ENCODE measurements around the gene SLC39A9.

DNA sequence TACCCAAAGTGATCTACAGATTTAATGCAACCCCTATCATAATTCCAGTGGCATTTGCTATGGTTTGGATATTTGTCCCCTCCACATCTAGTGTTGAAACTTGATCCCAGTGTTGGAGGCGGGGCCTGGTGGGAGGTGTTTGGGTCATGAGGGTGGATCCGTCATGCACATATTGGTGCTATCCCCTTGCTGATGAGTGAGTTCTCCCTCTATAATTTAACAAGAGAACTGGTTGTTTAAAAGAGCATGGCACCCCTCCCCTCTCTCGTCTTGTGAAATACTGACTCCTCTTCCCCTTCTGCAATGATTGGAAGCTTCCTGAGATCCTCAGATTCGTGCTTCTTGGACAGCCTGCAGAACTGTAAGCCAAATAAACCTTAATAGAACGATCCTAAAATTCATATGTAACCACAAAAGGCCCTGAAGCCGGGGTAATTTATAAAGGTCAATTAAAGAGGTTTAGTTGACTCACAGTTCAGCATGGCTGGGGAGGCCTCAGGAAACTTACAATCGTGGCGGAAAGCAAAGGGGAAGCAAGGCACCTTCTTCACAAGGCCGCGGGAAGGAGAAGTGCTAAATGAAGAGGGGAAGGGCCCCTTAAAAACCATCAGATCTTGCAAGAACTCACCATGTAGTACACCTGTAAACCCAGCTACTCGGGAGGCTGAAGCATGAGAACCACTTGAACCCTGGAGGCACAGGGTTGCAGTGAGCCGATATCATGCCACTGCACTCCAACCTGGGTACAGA lies 41.2 kb downstream of the SLC39A9 start:
- TF ChIP-seq, protein P1, sequence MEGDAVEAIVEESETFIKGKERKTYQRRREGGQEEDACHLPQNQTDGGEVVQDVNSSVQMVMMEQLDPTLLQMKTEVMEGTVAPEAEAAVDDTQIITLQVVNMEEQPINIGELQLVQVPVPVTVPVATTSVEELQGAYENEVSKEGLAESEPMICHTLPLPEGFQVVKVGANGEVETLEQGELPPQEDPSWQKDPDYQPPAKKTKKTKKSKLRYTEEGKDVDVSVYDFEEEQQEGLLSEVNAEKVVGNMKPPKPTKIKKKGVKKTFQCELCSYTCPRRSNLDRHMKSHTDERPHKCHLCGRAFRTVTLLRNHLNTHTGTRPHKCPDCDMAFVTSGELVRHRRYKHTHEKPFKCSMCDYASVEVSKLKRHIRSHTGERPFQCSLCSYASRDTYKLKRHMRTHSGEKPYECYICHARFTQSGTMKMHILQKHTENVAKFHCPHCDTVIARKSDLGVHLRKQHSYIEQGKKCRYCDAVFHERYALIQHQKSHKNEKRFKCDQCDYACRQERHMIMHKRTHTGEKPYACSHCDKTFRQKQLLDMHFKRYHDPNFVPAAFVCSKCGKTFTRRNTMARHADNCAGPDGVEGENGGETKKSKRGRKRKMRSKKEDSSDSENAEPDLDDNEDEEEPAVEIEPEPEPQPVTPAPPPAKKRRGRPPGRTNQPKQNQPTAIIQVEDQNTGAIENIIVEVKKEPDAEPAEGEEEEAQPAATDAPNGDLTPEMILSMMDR (conservative IDR thresholded peaks at IDR 0.05; ENCODE audit: low read depth, low read length) = no peak
- TF ChIP-seq CEBPB (IDR thresholded peaks at IDR 0.05; ENCODE audit: low read depth, low read length) (no peak), NFE2L2 (IDR thresholded peaks at IDR 0.05; ENCODE audit: low read depth, low read length) (no peak), RAD21 (IDR thresholded peaks at IDR 0.05; ENCODE audit: low read length) (no peak), POLR2A (IDR thresholded peaks at IDR 0.05; ENCODE audit: low read depth, low read length) (no peak), SMC3 (IDR thresholded peaks at IDR 0.05; ENCODE audit: low read depth, low read length) (no peak), BHLHE40 (IDR thresholded peaks at IDR 0.05; ENCODE audit: low read depth, low read length) (no peak)
- TF ChIP-seq, protein P2, sequence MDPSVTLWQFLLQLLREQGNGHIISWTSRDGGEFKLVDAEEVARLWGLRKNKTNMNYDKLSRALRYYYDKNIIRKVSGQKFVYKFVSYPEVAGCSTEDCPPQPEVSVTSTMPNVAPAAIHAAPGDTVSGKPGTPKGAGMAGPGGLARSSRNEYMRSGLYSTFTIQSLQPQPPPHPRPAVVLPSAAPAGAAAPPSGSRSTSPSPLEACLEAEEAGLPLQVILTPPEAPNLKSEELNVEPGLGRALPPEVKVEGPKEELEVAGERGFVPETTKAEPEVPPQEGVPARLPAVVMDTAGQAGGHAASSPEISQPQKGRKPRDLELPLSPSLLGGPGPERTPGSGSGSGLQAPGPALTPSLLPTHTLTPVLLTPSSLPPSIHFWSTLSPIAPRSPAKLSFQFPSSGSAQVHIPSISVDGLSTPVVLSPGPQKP (IDR thresholded peaks at IDR 0.05; ENCODE audit: borderline replicate concordance, low read depth, low read length) = no peak
